ENCODE results near the gene LDLRAD4.

Gene LDLRAD4

GRCh38 chr18:13216711-13217465 lies 1.7 kb upstream of the LDLRAD4 start:
- H3K4me3 Mint-ChIP-seq = peak overlapping the region; percentile 86 to 99 (median 98)
- H3K4me1 Mint-ChIP-seq = peaks cover 42% of the 10 kb centered on the region
- H3K9me3 Mint-ChIP-seq = no peaks in the 10 kb centered on the region
- TF ChIP-seq, protein P1, sequence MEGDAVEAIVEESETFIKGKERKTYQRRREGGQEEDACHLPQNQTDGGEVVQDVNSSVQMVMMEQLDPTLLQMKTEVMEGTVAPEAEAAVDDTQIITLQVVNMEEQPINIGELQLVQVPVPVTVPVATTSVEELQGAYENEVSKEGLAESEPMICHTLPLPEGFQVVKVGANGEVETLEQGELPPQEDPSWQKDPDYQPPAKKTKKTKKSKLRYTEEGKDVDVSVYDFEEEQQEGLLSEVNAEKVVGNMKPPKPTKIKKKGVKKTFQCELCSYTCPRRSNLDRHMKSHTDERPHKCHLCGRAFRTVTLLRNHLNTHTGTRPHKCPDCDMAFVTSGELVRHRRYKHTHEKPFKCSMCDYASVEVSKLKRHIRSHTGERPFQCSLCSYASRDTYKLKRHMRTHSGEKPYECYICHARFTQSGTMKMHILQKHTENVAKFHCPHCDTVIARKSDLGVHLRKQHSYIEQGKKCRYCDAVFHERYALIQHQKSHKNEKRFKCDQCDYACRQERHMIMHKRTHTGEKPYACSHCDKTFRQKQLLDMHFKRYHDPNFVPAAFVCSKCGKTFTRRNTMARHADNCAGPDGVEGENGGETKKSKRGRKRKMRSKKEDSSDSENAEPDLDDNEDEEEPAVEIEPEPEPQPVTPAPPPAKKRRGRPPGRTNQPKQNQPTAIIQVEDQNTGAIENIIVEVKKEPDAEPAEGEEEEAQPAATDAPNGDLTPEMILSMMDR (IDR thresholded peaks at IDR 0.05; ENCODE audit: unreplicated experiment in 3 of 3) = peak in 1 of 3 experiments; percentile 22
- no peaks in the 10 kb centered on the region for H3K36me3 Mint-ChIP-seq (ENCODE audit: low read depth)
- H3K27ac Mint-ChIP-seq = peak overlapping the region; percentile 72 to 93 (median 87)
- H3K27me3 Mint-ChIP-seq (ENCODE audit: low read depth) = peaks cover 31% of the 10 kb centered on the region

- H3K9me3 Mint-ChIP-seq = no peaks in the 10 kb centered on the region
- H3K36me3 Mint-ChIP-seq (ENCODE audit: low read depth) = no peaks in the 10 kb centered on the region
- peaks cover 48% of the 10 kb centered on the region for H3K4me1 Mint-ChIP-seq
- TF ChIP-seq, protein P1 (IDR thresholded peaks at IDR 0.05; ENCODE audit: unreplicated experiment in 3 of 3) = no peak
- peaks cover 31% of the 10 kb centered on the region for H3K27me3 Mint-ChIP-seq (ENCODE audit: low read depth)
- peak overlapping the region in 1 of 3 experiments; percentile 53 for H3K4me3 Mint-ChIP-seq
- H3K27ac Mint-ChIP-seq = no peak overlapping the region
These were observed 1.0 kb upstream of the LDLRAD4 start for GRCh38 chr18:13217466-13217961.

DNA sequence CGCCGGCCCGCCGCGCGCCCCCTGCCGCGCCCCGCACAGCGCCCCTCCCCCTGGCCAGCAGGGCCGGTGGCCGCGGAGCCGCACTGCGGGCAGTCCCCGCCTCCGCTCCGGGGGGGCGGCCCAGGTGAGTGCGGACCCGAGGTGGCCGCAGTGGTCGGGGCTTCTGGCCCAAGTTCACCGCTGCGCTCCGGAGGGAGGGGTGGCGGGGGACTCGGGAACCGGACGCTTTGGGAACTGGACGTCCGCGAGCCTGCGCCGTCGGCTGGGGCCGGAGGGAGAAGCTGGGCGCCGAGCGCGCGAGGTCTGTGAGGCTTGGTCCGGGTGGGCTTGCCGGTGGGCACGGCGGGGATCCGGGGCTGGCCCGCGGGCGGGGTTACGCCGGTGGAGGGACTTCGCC lies 591 bp upstream of the LDLRAD4 start:
- TF ChIP-seq, protein P1 (IDR thresholded peaks at IDR 0.05; ENCODE audit: unreplicated experiment in 3 of 3) = no peak
- peak overlapping the region; percentile 72 to 80 (median 73) for H3K4me3 Mint-ChIP-seq
- H3K9me3 Mint-ChIP-seq = no peaks in the 10 kb centered on the region
- no peaks in the 10 kb centered on the region for H3K36me3 Mint-ChIP-seq (ENCODE audit: low read depth)
- peaks cover 52% of the 10 kb centered on the region for H3K4me1 Mint-ChIP-seq
- H3K27me3 Mint-ChIP-seq (ENCODE audit: low read depth) = peaks cover 31% of the 10 kb centered on the region
- no peak overlapping the region for H3K27ac Mint-ChIP-seq

DNA sequence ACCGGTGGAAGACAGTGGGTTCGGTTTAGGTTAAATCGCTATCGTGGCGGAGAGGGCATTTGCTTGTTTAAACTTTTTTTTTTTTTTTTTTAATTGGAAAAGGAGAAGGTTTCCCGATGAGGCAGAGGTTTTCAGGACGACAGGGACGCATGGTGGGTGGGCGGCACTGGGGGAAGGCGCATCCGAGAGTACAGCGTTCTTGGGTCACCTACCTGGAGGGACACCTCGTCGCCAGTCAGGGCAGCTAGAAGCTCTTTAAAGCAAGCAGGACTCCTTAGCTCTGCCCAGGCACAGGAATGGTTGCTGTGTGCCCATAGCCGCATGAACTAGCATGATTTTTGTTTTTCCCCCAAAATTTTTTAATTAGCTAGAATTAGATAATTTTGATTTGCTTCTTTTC lies 437 bp downstream of the LDLRAD4 start:
- TF ChIP-seq, protein P1 (IDR thresholded peaks at IDR 0.05; ENCODE audit: unreplicated experiment in 3 of 3) = no peak
- peaks cover 27% of the 10 kb centered on the region for H3K27me3 Mint-ChIP-seq (ENCODE audit: low read depth)
- peaks cover 63% of the 10 kb centered on the region for H3K4me1 Mint-ChIP-seq
- H3K27ac Mint-ChIP-seq = peak overlapping the region in 2 of 3 experiments; percentile 93
- no peaks in the 10 kb centered on the region for H3K9me3 Mint-ChIP-seq
- no peaks in the 10 kb centered on the region for H3K36me3 Mint-ChIP-seq (ENCODE audit: low read depth)
- H3K4me3 Mint-ChIP-seq = peak overlapping the region; percentile 75 to 90 (median 88)

GRCh38 chr18:13219593-13220159 lies 1.1 kb downstream of the LDLRAD4 start:
- Mint-ChIP-seq H3K27me3 (ENCODE audit: low read depth) (peaks cover 24% of the 10 kb centered on the region), H3K9me3 (no peaks in the 10 kb centered on the region), H3K4me1 (peaks cover 65% of the 10 kb centered on the region), H3K4me3 (peak overlapping the region; percentile 75 to 90 (median 88)), H3K27ac (peak overlapping the region; percentile 7 to 93 (median 93)), H3K36me3 (ENCODE audit: low read depth) (no peaks in the 10 kb centered on the region)
- TF ChIP-seq, protein P1 (IDR thresholded peaks at IDR 0.05; ENCODE audit: unreplicated experiment in 3 of 3) = no peak

Measured in nephron (organoid).